ENCODE data around the gene RFT1. TPM values are rescaled to one million over a fixed set of nuclear protein-coding genes. Genes with fewer than 3 reads are reported as not detected.
A peak's percentile ranks its signal among the peaks of the same experiment; 100 is the strongest.

RFT1 gene
- total RNA-seq, 1 experiment from 2014 or later = 26.3 TPM

- ChIA-PET POLR2A (no interaction called here), CTCF (no interaction called here)
- DNase-seq (ENCODE audit: low spot score) = no peak
- H3K4me3 Mint-ChIP-seq = no peak overlapping the region
- TF ChIP-seq STAT6 (CRISPR knock-in tag; conservative IDR thresholded peaks at IDR 0.05; ENCODE audit: low read depth) (no peak), MAX (CRISPR knock-in tag; IDR thresholded peaks at IDR 0.05) (no peak), ZNF219 (CRISPR knock-in tag; IDR thresholded peaks at IDR 0.05; ENCODE audit: borderline replicate concordance) (no peak), ESRRA (CRISPR knock-in tag; IDR thresholded peaks at IDR 0.05; ENCODE audit: borderline replicate concordance) (no peak)
- H3K36me3 Mint-ChIP-seq = no peaks in the 10 kb centered on the region
- ATAC-seq = no peak
- peaks cover 14% of the 10 kb centered on the region for H3K4me1 Mint-ChIP-seq
- no peak overlapping the region for H3K27ac Mint-ChIP-seq
- H3K9me3 Mint-ChIP-seq = no peaks in the 10 kb centered on the region
- H3K27me3 Mint-ChIP-seq (ENCODE audit: low read depth) = peaks cover 12% of the 10 kb centered on the region
These were observed 62.7 kb downstream of the RFT1 start for GRCh38 chr3:53067567-53067966.

GRCh38 chr3:53065841-53066480, 64.3 kb downstream of the RFT1 start:
- Mint-ChIP-seq H3K36me3 (no peaks in the 10 kb centered on the region), H3K4me3 (no peak overlapping the region), H3K27me3 (ENCODE audit: low read depth) (peaks cover 15% of the 10 kb centered on the region), H3K27ac (no peak overlapping the region), H3K9me3 (no peaks in the 10 kb centered on the region), H3K4me1 (peaks cover 9% of the 10 kb centered on the region)
- ChIA-PET CTCF (no interaction called here), POLR2A (no interaction called here)
- DNase-seq (ENCODE audit: low spot score) = no peak
- ATAC-seq = no peak
- no peak for TF ChIP-seq JAZF1 (CRISPR knock-in tag; IDR thresholded peaks at IDR 0.05)
- TF ChIP-seq SP1 (CRISPR knock-in tag; conservative IDR thresholded peaks at IDR 0.05) = no peak
- no peak for TF ChIP-seq ZNF396 (CRISPR knock-in tag; IDR thresholded peaks at IDR 0.05; ENCODE audit: borderline replicate concordance)
- no peak for TF ChIP-seq OVOL2 (CRISPR knock-in tag; IDR thresholded peaks at IDR 0.05; ENCODE audit: borderline replicate concordance)
- no peak for TF ChIP-seq IRF2 (CRISPR knock-in tag; IDR thresholded peaks at IDR 0.05; ENCODE audit: borderline replicate concordance, low read depth)
- no peak for TF ChIP-seq NR1H2 (CRISPR knock-in tag; IDR thresholded peaks at IDR 0.05)
- no peak for TF ChIP-seq MLX (CRISPR knock-in tag; IDR thresholded peaks at IDR 0.05)
- TF ChIP-seq RELA (CRISPR knock-in tag; IDR thresholded peaks at IDR 0.05; ENCODE audit: borderline replicate concordance) = no peak
- TF ChIP-seq NR2C2 (CRISPR knock-in tag; IDR thresholded peaks at IDR 0.05) = no peak

- CTCF ChIA-PET = no interaction called here
These were observed 67.3 kb downstream of the RFT1 start for GRCh38 chr3:53062905-53063304.

GRCh38 chr3:53056442-53056841, 73.8 kb downstream of the RFT1 start:
- ATAC-seq (peak; percentile 81), DNase-seq (ENCODE audit: low spot score) (no peak)
- Mint-ChIP-seq H3K4me1 (no peaks in the 10 kb centered on the region), H3K27me3 (ENCODE audit: low read depth) (0 out of 2 replicates have a peak, but pooled peaks cover 3% of the 10 kb centered on the region), H3K27ac (no peak overlapping the region), H3K9me3 (no peaks in the 10 kb centered on the region), H3K36me3 (no peaks in the 10 kb centered on the region), H3K4me3 (no peak overlapping the region)
- no peak for TF ChIP-seq NR3C1 (CRISPR knock-in tag; conservative IDR thresholded peaks at IDR 0.05; ENCODE audit: low read depth)
- no peak for TF ChIP-seq TEAD1 (CRISPR knock-in tag; IDR thresholded peaks at IDR 0.05)
- TF ChIP-seq IRF1 (CRISPR knock-in tag; IDR thresholded peaks at IDR 0.05) = no peak
- no peak for TF ChIP-seq ESRRA (CRISPR knock-in tag; IDR thresholded peaks at IDR 0.05; ENCODE audit: borderline replicate concordance)
- POLR2A ChIA-PET = no interaction called here
- CTCF ChIA-PET = interaction anchor here (1.0 to 1.6 kb wide), 2 partner anchors 10 to 122 kb away, joined by 3 to 5 read pairs; no protein-coding TSS in a partner anchor

More at GRCh38 chr3:53062905-53063304, 67.3 kb downstream of the RFT1 start:
- H3K27ac Mint-ChIP-seq = no peak overlapping the region
- H3K4me3 Mint-ChIP-seq = no peak overlapping the region
- ATAC-seq (no peak), DNase-seq (ENCODE audit: low spot score) (no peak)
- TF ChIP-seq ZNF219 (CRISPR knock-in tag; IDR thresholded peaks at IDR 0.05; ENCODE audit: borderline replicate concordance) = no peak
- TF ChIP-seq ATF1 (CRISPR knock-in tag; IDR thresholded peaks at IDR 0.05) = no peak
- no peak for TF ChIP-seq JAZF1 (CRISPR knock-in tag; IDR thresholded peaks at IDR 0.05)
- no peak for TF ChIP-seq TEAD1 (CRISPR knock-in tag; IDR thresholded peaks at IDR 0.05)
- H3K36me3 Mint-ChIP-seq = no peaks in the 10 kb centered on the region
- POLR2A ChIA-PET = no interaction called here
- peaks cover 15% of the 10 kb centered on the region for H3K27me3 Mint-ChIP-seq (ENCODE audit: low read depth)
- H3K4me1 Mint-ChIP-seq = no peaks in the 10 kb centered on the region
- no peaks in the 10 kb centered on the region for H3K9me3 Mint-ChIP-seq

All from WTC11 (cell line).